Right cardiac atrium (tissue), 5 donors: ENCODE results near the gene DPP4. TPM values are rescaled to one million over a fixed set of nuclear protein-coding genes. Genes with fewer than 3 reads are reported as not detected.

Experiments
- ATAC-seq, 2 donors: fragments of 200-7000 bp; cut with Tn5 transposase; one replicate each; pipeline versions ENCODE4 v1.8.0 to v1.9.1; 2020; ENCODE audit warnings: moderate library complexity in 2 of 2, mild to moderate bottlenecking in 1 of 2
- DNase-seq, 3 donors: peaks; one replicate each; pipeline ENCODE4 v3.0.0-alpha.2; 2020
- H3K27ac ChIP-seq: one replicate; pipeline ENCODE4 v1.5.1; 2013; ENCODE audit warnings: mild to moderate bottlenecking, low read length, control low read depth, moderate library complexity
- H3K27me3 ChIP-seq: one replicate; pipeline ENCODE4 v1.6.1; 2013; ENCODE audit not compliant: control insufficient read depth, insufficient read depth
- H3K4me1 ChIP-seq: one replicate; pipeline ENCODE4 v1.6.1; 2013; ENCODE audit warnings: low read length; ENCODE audit not compliant: control insufficient read depth, insufficient read depth
- H3K4me3 ChIP-seq: one replicate; pipeline ENCODE4 v1.5.1; 2013; ENCODE audit warnings: low read length, control low read depth
- H3K9me3 ChIP-seq: one replicate; pipeline ENCODE4 v1.6.1; 2013; ENCODE audit warnings: low read length; ENCODE audit not compliant: control insufficient read depth
- WGBS: extraction: QIAGEN DNeasy Blood & Tissue Kit; methylation state at CpG from one replicate; pipeline ENCODE4 v1.1.7; 2013; 5-methylcytosine and 5-hydroxymethylcytosine counted together
- intact Hi-C, 4 donors: fragments of 100-400 bp; cut with DNase I; formaldehyde crosslinking; loops; one replicate each; pipeline versions ENCODE4 v1.11.0 to v1.14.0; 2022 to 2023
- polyA plus RNA-seq: library from polyadenylated mRNA; stranded (reverse); fragments of 200-250 nt; gene quantifications from one replicate; pipeline ENCODE4 v1.2.3, GENCODE V29; 2013
- total RNA-seq, 4 donors: library from RNA; stranded (reverse); fragmentation: NEBNext Ultra II Directional; extraction: Animal tissue kit (Norgen Biotek cat#: 25700); gene quantifications; one replicate each; pipeline ENCODE4 v1.2.1, GENCODE V29; 2021
- donor health status: healthy with polysubstance abuse.
- donor health status: DM: no; HTN: yes; CAD: no.
- donor health status: DM: no; HTN: no; CAD: no.
- donor health status: DM: no; HTN: yes; CAD: no; lungs with severe emphysema.
- donor health status: DM: yes; HTN: yes; CAD: no.

Gene DPP4
- total and polyA plus RNA-seq, 5 donors = 0.52 to 0.77 (median 0.56) TPM

DNA sequence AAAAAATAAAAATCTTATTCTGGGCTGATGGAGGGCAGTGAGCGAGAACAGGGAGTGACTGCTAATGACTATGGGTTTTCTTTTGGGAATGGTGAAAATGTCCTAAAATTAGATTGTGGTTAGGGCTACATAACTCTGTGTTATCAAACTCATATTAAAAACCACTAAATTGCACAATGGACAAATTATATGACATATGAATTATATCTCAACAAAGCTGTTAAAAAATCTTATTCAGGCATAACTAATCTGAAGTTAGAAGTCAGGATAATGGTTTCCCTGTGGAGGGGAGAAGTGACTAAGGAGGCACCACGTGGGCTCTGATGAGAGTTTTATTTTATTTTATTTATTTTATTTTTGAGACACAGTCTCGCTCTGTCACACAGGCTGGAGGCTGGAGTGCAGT lies 32.1 kb upstream of the DPP4 start:
- WGBS = 60% methylated on average over 3 of the region's 3 CpGs

DNA sequence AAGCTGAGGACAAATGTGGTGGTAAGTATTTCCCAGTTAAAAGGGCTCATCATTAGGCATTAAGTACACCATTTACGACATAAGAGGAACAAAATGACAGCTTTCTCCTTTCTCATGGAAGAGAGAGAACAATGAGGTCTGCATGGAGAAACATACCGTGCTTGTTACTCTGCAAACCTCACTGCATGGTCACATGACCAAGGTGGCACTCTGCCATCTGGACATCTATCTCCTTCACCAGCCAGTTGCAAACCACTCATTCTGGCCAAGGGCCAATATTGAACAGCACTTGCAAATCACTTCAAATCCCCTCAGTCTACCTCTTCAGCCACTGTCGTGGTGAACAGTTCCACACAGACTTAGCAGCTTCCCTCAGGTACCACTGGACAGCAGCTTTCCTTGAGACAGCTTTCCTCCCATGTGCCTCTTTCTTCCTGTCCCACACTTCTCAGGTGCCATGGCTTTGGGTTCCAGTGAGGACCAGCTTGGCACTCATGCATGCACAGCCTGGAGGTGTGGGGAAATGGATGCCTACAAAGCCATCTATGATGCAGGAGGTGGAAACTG lies 29.5 kb upstream of the DPP4 start:
- intact Hi-C loops = no loop called here
- Histone ChIP-seq H3K9me3 (no peaks in the 10 kb centered on the region), H3K4me1 (no peaks in the 10 kb centered on the region), H3K4me3 (no peak overlapping the region), H3K27me3 (no peaks in the 10 kb centered on the region), H3K27ac (no peak overlapping the region)
- WGBS = 71% methylated on average over 3 of the region's 3 CpGs
- DNase-seq (no peak), ATAC-seq (no peak)

More for the DNA sequence above, 32.1 kb upstream of the DPP4 start:
- no peak overlapping the region for H3K4me3 ChIP-seq
- peak overlapping the region; percentile 38 for H3K27ac ChIP-seq
- no peaks in the 10 kb centered on the region for H3K4me1 ChIP-seq
- no peaks in the 10 kb centered on the region for H3K9me3 ChIP-seq
- intact Hi-C loops = no loop called here
- no peaks in the 10 kb centered on the region for H3K27me3 ChIP-seq
- DNase-seq = no peak
- ATAC-seq = peak in 1 of 2 donors; percentile 31

DNA sequence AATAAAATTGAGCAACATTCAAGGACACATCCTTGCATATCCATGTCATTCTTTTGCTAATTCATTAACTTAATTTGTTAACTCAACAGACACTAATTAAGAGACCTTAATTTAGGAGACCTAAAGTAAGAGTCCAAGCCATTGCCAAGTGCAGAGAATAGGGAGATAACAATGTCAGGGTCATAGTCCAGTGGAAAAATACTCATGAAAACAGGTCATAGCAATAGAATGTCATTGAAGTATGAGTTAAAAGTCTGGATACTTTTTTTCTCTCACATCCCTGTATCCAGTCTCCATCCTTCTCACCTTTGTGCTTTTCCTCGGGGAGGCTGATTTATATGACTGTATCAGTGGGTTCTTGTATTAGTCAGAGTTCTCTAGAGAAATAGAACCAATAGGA lies 26.6 kb upstream of the DPP4 start:
- intact Hi-C loops = no loop called here
- ATAC-seq (no peak), DNase-seq (no peak)
- whole genome bisulfite sequencing = 74% methylated on average over 1 of the region's 1 CpG
- no peaks in the 10 kb centered on the region for H3K4me1 ChIP-seq
- H3K27me3 ChIP-seq = no peaks in the 10 kb centered on the region
- no peak overlapping the region for H3K27ac ChIP-seq
- no peaks in the 10 kb centered on the region for H3K9me3 ChIP-seq
- no peak overlapping the region for H3K4me3 ChIP-seq

DNA sequence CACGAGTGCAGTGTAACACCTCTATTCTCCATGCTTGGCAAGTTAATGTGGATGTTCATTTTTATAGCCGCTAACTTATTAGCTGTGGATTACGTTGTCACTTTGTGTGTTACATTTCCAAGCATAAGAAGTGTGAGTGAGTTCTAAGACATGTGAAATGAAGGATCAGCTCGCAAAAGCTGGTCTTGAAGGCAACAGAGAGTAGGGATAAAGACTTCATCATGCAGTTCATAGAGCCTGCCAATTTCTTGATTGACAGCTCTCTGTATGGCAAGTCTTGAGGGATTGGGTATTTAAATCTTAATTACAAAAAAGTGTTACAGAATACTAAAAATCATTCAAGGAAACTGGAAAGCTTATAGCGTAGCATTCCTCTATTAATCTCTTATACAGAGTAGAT lies 25.8 kb upstream of the DPP4 start:
- intact Hi-C loops = no loop called here
- H3K4me3 ChIP-seq = no peak overlapping the region
- no peak overlapping the region for H3K27ac ChIP-seq
- DNase-seq (no peak), ATAC-seq (no peak)
- H3K4me1 ChIP-seq = no peaks in the 10 kb centered on the region
- H3K27me3 ChIP-seq = no peaks in the 10 kb centered on the region
- no peaks in the 10 kb centered on the region for H3K9me3 ChIP-seq
- WGBS = 94% methylated on average over 5 of the region's 5 CpGs

DNA sequence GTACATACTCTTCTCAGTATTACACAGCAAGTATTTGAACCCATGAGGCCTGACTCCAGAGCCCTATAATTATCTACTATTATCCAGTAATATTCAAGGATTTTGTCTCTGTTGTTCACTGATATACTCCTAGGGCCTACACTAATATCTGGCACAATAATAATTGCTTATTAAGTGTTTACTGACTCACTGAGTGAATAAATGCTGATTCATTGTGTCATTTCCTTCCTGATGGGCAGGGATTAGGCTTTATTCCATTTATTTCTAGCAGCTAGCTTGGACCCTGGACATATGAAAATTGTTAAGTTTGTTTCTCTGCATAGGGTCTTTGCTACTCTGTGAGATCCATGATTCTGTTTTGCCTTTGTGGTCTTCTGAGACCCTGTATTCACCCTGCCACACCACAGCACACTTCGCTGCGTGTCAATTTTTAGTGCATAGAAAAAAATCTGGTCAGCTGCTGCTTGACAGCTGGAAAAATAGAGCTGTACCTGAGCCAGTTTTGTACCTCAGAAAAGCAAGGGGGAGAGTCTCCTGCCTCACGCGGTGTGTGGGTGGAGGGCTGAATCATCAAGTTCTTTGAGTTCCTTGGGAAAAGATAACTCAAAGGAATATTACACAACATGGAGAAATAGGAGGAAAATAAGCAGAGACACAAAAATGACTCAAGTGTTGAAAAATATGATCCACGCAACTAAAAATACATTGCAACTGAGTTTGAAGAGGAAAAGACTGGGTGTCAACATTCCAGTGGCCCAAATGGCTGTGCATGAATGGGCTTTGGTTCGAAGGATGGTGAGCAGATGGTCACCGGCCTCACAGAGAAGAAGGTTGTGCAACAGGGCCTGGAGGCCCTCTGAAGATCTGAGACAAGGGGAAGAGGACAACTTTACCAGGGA lies 18.9 kb upstream of the DPP4 start:
- peak; percentile 11 to 64 for ATAC-seq
- intact Hi-C loops = no loop called here
- H3K4me3 ChIP-seq = no peak overlapping the region
- no peak overlapping the region for H3K27ac ChIP-seq
- DNase-seq = peak in 1 of 3 donors; percentile 44
- no peaks in the 10 kb centered on the region for H3K9me3 ChIP-seq
- no peaks in the 10 kb centered on the region for H3K27me3 ChIP-seq
- WGBS = 73% methylated on average over 7 of the region's 7 CpGs
- H3K4me1 ChIP-seq = no peaks in the 10 kb centered on the region

DNA sequence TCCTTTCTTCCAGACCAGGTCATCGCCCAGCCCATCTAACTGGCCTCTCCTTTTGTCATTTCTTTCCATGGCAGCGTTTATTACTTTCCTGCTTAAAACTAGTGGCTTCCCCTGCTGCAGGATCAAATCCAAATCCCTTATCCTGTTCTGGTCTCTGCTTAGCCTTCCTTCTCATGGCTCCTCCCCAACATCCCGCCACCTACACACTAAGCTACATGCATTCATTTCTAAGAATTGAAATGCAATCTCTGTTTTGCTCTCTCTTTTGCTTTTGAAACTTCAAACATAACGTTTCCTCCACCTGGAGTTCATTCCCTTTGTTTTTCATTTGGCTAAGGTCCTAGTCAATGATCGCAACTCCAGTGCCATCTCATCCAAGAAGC lies 18.0 kb upstream of the DPP4 start:
- no peak for DNase-seq
- WGBS = 65% methylated on average over 5 of the region's 5 CpGs
- intact Hi-C loops = no loop called here
- no peaks in the 10 kb centered on the region for H3K27me3 ChIP-seq
- no peak overlapping the region for H3K27ac ChIP-seq
- H3K9me3 ChIP-seq = no peaks in the 10 kb centered on the region
- ATAC-seq = no peak
- H3K4me1 ChIP-seq = no peaks in the 10 kb centered on the region
- H3K4me3 ChIP-seq = no peak overlapping the region

DNA sequence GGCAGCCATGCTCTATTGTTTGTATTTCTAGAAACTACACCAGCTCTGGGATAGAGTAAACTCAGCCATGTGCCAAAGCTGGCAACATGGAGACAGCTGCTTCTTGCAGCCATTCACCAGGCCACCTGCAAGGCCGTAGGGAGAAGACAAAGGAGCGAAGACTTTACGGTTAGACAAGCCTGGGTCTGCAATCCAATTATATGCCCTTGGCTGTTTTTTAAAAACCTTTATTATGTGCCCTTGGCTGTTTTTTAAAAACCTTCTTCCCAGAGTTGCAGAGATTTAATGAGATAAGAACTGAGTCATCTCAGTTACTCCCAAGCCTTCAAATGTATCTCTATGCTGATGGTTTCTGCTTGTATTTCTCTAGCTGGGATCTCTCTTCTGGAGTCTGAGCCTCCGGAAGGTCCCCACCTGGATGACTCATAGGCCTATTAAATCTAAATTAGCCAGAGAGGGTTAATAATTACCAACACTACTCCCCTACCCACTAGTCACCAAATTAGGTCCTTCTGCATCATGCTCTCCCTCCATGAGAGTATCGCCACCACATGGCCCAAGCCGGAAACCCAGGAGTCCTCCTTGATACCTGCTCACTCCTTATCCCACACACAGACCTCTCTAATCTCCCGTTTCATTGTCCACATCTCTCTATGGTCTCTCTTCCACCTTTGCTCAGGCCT lies 17.5 kb upstream of the DPP4 start:
- 88% methylated on average over 7 of the region's 7 CpGs for WGBS
- H3K9me3 ChIP-seq = no peaks in the 10 kb centered on the region
- intact Hi-C loops = no loop called here
- peak in 1 of 2 donors; percentile 40 for ATAC-seq
- H3K4me1 ChIP-seq = no peaks in the 10 kb centered on the region
- no peak overlapping the region for H3K27ac ChIP-seq
- no peak for DNase-seq
- H3K4me3 ChIP-seq = no peak overlapping the region
- H3K27me3 ChIP-seq = no peaks in the 10 kb centered on the region

DNA sequence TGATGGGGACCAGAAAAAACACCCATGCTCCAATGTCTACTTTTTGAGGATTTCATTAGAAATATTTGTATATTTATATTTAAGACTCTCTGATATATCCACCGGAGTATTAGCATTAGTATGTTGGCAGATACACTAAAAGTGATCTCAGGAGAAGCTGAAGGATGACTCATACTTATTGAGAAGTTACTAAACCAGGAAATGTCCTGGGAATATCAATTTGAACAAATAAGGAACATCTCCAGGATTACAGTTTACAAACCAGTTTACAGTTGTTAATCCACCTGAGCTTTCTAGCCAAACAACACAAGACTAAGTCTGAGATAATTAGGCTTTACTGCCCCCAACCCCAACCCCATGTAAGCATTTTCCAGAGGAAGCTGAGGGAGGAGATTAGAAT lies 16.1 kb upstream of the DPP4 start:
- intact Hi-C loops = no loop called here
- DNase-seq (no peak), ATAC-seq (no peak)
- Histone ChIP-seq H3K27me3 (no peaks in the 10 kb centered on the region), H3K9me3 (no peaks in the 10 kb centered on the region), H3K27ac (no peak overlapping the region), H3K4me1 (no peaks in the 10 kb centered on the region), H3K4me3 (no peak overlapping the region)
- WGBS = 57% methylated on average over 1 of the region's 1 CpG

DNA sequence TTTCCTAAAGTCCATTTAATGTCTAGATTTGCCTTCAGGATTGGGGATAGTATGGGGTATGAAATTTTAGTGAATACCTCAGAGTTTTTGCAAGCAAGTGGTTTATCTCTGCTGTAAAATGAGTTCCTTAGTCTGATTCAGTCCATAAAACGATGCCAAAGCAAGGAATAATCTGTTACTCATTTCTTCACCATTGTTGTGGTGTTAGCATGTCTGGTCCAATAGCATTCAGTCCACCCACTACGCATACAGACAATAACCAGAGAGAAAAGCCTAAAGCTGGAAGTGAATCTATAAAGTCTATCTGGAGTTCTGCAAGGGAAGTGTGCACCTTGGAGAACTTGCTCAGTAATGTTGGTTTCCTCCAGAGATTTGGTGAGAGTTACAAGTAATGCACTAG lies 12.9 kb upstream of the DPP4 start:
- H3K27me3 ChIP-seq = no peaks in the 10 kb centered on the region
- H3K27ac ChIP-seq = no peak overlapping the region
- H3K4me3 ChIP-seq = no peak overlapping the region
- H3K4me1 ChIP-seq = no peaks in the 10 kb centered on the region
- WGBS = 84% methylated on average over 2 of the region's 2 CpGs
- no peaks in the 10 kb centered on the region for H3K9me3 ChIP-seq
- intact Hi-C loops = no loop called here
- ATAC-seq (no peak), DNase-seq (no peak)

DNA sequence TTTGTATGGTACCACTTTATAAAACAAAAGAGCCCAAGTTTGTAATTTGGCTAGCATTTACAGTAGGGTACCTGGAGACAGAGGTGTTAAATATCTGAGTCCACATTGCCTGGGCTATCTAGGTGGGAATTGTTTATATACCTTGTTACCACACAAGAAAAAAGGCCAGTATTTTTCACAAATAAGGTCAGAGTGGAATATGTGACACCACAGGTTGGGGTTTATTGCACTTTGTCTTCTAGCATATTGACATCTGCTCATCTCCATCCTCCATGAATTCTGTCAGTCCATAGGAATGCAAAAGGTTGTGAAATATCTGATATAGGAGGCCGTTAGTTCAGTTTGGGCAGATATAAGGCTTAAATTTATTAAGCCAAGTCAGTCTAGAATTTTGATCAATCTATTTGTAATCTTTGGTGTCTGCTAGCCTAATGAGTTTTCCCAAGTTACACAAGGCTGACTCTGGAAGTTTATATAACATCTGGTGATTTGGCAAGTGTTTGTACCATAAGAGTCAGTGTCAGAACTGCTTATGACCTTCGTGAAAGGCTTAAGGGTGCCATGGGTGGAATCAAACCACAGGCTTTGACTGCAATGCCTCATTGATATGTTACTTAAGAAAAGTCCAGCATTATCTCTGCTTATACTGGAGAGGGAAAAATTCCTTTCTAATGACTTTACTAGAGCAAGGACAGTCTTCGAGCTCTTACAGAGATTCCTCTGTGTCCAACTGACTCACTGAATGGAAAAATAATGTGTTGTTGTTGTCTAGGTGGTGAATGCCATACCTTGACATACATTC lies 11.3 kb upstream of the DPP4 start:
- no peak overlapping the region for H3K4me3 ChIP-seq
- H3K27me3 ChIP-seq = no peaks in the 10 kb centered on the region
- no peaks in the 10 kb centered on the region for H3K4me1 ChIP-seq
- intact Hi-C loops = no loop called here
- H3K27ac ChIP-seq = no peak overlapping the region
- ATAC-seq (no peak), DNase-seq (no peak)
- H3K9me3 ChIP-seq = no peaks in the 10 kb centered on the region
- 57% methylated on average over 3 of the region's 3 CpGs for WGBS

DNA sequence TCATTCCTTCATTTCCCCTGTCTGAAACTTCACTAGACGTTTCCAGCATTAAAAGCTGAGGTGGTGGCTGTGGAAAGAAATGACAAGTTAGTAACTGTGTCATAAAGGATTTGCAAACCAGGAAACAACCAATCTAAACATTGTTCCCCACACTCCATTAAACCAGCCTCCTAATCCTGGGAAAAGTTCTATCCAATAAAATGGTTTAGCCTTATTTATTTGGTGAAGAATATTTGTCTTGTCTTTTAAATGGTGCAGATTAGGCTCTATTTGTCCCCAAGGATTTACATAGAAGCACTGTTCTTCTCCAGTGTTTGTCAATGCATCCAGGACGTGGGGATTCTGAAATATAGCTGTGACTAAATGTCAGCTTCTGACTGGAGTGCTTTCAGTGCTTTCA lies 10.5 kb upstream of the DPP4 start:
- WGBS = 53% methylated on average over 2 of the region's 2 CpGs
- ATAC-seq = no peak

More for the DNA sequence above, 10.5 kb upstream of the DPP4 start:
- no peak overlapping the region for H3K4me3 ChIP-seq
- intact Hi-C loops = no loop called here
- H3K27ac ChIP-seq = no peak overlapping the region
- no peaks in the 10 kb centered on the region for H3K4me1 ChIP-seq
- no peak for DNase-seq
- H3K27me3 ChIP-seq = no peaks in the 10 kb centered on the region
- no peaks in the 10 kb centered on the region for H3K9me3 ChIP-seq
